ENCODE results near the gene GBF1. TPM values are rescaled to one million over a fixed set of nuclear protein-coding genes. Genes with fewer than 3 reads are reported as not detected.
"Not testable (repeated sequence)": the region's sequence is repeated elsewhere in the genome, so short reads cannot be mapped to it uniquely, and the experiment has no call there.

The GBF1 gene
- total RNA-seq, 2 donors from 2014 or later: 42.8 to 44.6 TPM

DNA sequence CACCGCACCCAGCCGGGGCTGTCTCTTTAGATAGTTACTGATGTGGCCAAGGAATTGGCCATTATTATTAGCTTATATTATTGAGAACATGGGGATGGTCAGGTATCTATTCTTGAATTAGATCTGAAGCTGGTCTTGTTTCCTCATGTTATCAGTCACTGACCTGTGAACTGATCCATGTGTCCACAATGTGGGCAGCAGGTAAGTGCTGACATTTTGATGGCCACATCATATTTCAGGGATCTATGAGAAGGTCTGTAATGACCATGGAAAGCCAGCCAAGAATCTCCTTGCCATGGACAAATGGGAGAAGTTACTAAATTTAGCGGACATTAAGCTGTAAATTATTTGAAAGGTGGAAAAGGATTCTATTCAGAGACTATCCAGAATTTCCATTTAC, 61.4 kb downstream of the GBF1 start:
- Mint-ChIP-seq H3K36me3 (ENCODE audit: low read depth) (peaks cover 2% of the 10 kb centered on the region), H3K27me3 (no peaks in the 10 kb centered on the region), H3K4me3 (no peak overlapping the region), H3K27ac (peak overlapping the region; percentile 75), H3K4me1 (peaks cover 33% of the 10 kb centered on the region)
- no peak for DNase-seq
- ATAC-seq: no peak
- H3K9me3 ChIP-seq (ENCODE audit: control insufficient read depth, low read length, poor library complexity, severe bottlenecking): no peaks in the 10 kb centered on the region

DNA sequence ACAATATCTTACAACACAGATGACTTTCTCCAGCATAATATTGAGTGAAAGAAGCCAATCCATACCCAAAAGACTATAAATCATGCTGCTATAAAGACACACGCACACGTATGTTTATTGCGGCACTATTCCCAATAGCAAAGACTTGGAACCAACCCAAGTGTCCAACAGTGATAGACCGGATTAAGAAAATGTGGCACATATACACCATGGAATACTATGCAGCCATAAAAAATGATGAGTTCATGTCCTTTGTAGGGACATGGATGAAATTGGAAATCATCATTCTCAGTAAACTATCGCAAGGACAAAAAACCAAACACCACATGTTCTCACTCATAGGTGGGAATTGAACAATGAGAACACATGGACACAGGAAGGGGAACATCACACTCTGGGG, 63.0 kb downstream of the GBF1 start:
- not testable (repeated sequence) for H3K9me3 ChIP-seq (ENCODE audit: control insufficient read depth, low read length, poor library complexity, severe bottlenecking); H3K36me3 Mint-ChIP-seq (ENCODE audit: low read depth); DNase-seq; H3K4me3 Mint-ChIP-seq; ATAC-seq; H3K27me3 Mint-ChIP-seq; H3K27ac Mint-ChIP-seq
- H3K4me1 Mint-ChIP-seq: peaks cover 36% of the 10 kb centered on the region

DNA sequence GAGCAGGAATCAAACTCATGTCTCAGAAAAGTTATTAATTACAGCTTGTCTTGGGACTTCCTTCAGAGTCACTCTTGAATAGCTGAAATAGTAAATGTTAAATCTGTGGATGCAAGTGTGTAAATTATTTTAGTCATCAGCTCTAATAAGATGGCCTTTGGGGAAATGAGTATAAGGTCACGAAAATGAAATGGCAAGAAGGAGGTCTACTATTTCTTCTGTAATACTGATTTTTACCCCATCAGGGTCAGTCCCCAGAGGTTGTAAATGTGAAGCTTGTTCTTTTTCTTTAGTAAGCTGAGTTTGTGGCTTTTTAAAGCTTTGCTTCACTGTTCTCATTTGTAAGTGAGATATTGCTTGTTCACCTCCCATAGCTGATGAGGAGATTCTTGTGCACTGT, 63.9 kb downstream of the GBF1 start:
- no peak for DNase-seq
- Mint-ChIP-seq H3K27ac (peak overlapping the region; percentile 83), H3K4me3 (no peak overlapping the region), H3K27me3 (no peaks in the 10 kb centered on the region), H3K4me1 (peaks cover 41% of the 10 kb centered on the region), H3K36me3 (ENCODE audit: low read depth) (peaks cover 2% of the 10 kb centered on the region)
- no peaks in the 10 kb centered on the region for H3K9me3 ChIP-seq (ENCODE audit: control insufficient read depth, low read length, poor library complexity, severe bottlenecking)
- no peak for ATAC-seq

DNA sequence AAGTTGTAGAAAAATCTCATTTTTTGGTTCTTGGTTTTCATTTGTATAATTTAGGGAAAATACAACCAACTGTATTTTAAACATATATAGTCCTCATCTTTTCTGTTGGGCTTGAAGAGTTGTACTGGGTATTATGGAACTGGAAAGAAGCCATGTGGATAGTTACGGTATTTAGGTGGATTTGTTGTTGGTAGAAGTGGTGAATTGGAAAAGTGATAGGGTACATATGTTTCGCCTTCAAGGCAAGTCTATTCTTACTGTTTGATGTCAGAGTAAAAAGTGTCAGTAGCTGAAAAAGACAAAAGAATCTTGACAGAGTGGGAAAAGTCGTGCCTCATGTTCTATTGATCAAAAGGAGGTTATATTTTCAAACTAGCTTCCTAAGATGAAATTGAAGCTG, 64.6 kb downstream of the GBF1 start:
- Mint-ChIP-seq H3K36me3 (ENCODE audit: low read depth) (peaks cover 2% of the 10 kb centered on the region), H3K27ac (peak overlapping the region; percentile 83), H3K4me3 (peak overlapping the region; percentile 49), H3K4me1 (peaks cover 43% of the 10 kb centered on the region), H3K27me3 (no peaks in the 10 kb centered on the region)
- no peaks in the 10 kb centered on the region for H3K9me3 ChIP-seq (ENCODE audit: control insufficient read depth, low read length, poor library complexity, severe bottlenecking)
- ATAC-seq (no peak), DNase-seq (no peak)

DNA sequence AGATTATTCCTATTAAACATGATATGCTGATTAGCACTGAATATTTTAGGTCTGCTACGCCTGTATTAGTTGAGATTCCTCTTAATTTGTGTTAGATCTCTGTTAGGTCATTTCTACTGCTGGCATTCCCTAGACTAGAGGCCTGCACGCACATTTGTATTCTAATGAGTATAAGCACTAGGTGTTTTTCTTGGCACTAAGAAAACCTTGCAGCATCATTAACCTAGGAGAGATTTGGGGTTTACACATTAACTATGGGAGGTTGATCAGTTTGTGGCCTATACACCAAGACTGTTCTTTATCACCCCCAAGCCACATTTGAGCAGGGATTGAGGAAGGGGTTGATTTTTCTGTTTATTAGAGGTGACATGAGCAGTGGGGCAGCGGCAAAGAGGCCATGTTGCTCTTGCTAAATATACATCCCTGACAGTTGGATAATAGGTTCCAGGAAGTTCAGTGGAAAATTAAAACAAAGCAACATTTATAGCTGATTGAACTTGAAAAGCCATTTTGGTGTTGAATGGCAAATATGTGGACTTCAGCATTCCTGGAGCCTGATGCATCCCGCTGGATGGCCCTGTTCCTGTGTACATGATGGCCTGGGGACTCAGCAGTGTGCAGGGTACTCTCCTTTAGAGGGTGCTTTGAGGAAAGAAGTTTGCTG, 65.2 kb downstream of the GBF1 start:
- H3K4me1 Mint-ChIP-seq: peaks cover 40% of the 10 kb centered on the region
- no peak overlapping the region for H3K4me3 Mint-ChIP-seq

DNA sequence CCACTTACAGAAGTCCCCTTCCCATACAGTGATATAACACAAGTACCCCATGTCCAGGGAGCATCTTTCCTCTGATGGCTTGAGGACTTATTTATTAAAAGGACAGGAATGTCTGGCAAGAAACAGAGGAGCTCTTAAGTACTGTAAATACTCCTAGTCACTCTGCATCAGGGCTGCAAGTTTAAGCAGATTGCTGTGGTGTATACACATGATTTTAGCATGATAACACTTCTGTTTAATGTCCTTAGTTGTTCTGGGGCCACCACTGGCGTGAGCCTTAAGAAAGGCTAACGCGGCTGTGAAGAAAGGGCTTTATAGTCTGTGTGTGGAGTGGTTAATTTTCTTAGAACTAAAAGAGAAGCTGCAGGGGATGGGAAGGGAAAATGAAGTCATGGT, 65.7 kb downstream of the GBF1 start:
- no peak overlapping the region for H3K4me3 Mint-ChIP-seq
- H3K36me3 Mint-ChIP-seq (ENCODE audit: low read depth): peaks cover 2% of the 10 kb centered on the region
- H3K9me3 ChIP-seq (ENCODE audit: control insufficient read depth, low read length, poor library complexity, severe bottlenecking): no peaks in the 10 kb centered on the region
- peak overlapping the region; percentile 34 for H3K27ac Mint-ChIP-seq
- H3K4me1 Mint-ChIP-seq: peaks cover 37% of the 10 kb centered on the region
- ATAC-seq (no peak), DNase-seq (no peak)
- no peaks in the 10 kb centered on the region for H3K27me3 Mint-ChIP-seq

More for the DNA sequence above, 65.2 kb downstream of the GBF1 start:
- DNase-seq: no peak
- ATAC-seq: no peak
- H3K9me3 ChIP-seq (ENCODE audit: control insufficient read depth, low read length, poor library complexity, severe bottlenecking): no peaks in the 10 kb centered on the region
- peaks cover 2% of the 10 kb centered on the region for H3K36me3 Mint-ChIP-seq (ENCODE audit: low read depth)
- H3K27ac Mint-ChIP-seq: peak overlapping the region; percentile 83
- H3K27me3 Mint-ChIP-seq: no peaks in the 10 kb centered on the region

DNA sequence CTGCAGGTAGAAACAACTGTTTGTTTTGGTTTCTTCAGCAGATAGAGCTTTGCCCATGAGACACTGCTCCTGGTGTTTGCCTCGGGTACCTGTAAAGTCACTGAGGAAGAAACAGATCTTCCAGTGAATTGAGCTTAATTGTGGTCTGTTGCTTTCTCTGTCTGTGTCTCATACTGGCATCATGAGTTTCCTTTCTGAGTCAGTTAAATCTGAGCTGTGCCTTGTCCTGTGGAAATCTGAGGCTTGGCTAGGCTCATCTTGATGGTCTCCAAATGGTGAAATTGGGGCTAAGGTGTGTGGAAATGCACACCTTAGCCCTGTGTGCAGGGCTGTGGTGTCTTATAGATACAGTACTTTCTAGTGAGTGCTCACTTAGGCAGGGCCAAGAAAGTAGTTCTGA, 67.4 kb downstream of the GBF1 start:
- H3K4me1 Mint-ChIP-seq: peaks cover 41% of the 10 kb centered on the region
- no peaks in the 10 kb centered on the region for H3K27me3 Mint-ChIP-seq
- ATAC-seq: no peak
- DNase-seq: no peak
- H3K4me3 Mint-ChIP-seq: no peak overlapping the region
- no peaks in the 10 kb centered on the region for H3K36me3 Mint-ChIP-seq (ENCODE audit: low read depth)
- no peaks in the 10 kb centered on the region for H3K9me3 ChIP-seq (ENCODE audit: control insufficient read depth, low read length, poor library complexity, severe bottlenecking)
- peak overlapping the region; percentile 34 for H3K27ac Mint-ChIP-seq

DNA sequence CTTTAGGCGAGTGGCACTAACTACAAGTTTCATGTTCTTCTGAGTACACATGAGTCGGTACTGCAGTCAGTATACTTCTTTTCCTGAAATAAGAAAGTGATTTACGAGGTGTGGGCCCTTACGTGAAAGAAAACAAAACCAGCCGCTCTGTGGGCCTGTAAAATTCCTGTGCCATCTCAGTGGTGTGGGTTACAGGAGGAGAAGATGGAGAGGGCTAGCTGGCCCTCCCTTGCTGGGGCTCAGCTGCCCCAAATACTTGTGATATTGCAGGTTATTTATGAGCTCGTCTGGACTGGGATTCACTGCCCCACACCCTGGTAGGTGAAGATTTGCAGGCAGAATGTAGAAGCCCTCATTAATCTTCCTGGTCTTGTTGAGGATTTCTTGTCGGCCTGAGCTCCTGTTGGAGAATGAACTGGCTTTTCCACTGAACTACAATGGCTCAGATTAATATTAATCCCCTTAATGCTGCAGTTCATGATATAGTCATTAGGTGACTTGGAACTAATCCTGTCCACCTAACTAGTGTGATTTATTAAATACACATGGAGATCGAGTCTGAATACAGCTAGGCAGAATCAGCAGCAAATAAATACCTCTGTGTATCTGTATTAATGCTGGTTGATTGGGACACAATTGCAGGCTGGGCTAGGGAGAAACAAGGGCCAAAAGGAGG, 68.0 kb downstream of the GBF1 start:
- no peaks in the 10 kb centered on the region for H3K9me3 ChIP-seq (ENCODE audit: control insufficient read depth, low read length, poor library complexity, severe bottlenecking)
- Mint-ChIP-seq H3K27me3 (no peaks in the 10 kb centered on the region), H3K27ac (peak overlapping the region; percentile 34), H3K36me3 (ENCODE audit: low read depth) (no peaks in the 10 kb centered on the region), H3K4me1 (peaks cover 41% of the 10 kb centered on the region), H3K4me3 (no peak overlapping the region)
- DNase-seq: no peak
- no peak for ATAC-seq

DNA sequence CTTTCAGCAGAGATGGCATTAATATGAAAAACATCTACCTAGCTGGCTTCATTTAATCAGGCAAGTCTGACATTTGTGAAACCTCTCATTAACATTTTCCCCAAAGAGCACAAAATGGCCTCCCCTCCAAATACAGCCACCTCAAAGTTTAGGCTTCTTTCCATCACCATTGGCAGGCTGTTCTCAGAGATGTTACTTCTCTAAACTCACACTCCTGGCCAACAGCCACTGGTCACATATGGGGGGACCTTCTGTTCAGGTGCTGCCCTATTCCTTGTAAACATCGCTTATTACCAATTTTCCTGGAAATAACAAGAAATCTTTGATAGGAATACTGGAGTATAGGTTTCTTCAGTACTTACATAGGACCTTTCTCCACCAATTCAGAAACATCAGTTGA, 69.5 kb downstream of the GBF1 start:
- Mint-ChIP-seq H3K27ac (no peak overlapping the region), H3K4me1 (peaks cover 34% of the 10 kb centered on the region), H3K36me3 (ENCODE audit: low read depth) (no peaks in the 10 kb centered on the region), H3K27me3 (no peaks in the 10 kb centered on the region), H3K4me3 (no peak overlapping the region)
- no peaks in the 10 kb centered on the region for H3K9me3 ChIP-seq (ENCODE audit: control insufficient read depth, low read length, poor library complexity, severe bottlenecking)
- no peak for ATAC-seq
- DNase-seq: no peak

DNA sequence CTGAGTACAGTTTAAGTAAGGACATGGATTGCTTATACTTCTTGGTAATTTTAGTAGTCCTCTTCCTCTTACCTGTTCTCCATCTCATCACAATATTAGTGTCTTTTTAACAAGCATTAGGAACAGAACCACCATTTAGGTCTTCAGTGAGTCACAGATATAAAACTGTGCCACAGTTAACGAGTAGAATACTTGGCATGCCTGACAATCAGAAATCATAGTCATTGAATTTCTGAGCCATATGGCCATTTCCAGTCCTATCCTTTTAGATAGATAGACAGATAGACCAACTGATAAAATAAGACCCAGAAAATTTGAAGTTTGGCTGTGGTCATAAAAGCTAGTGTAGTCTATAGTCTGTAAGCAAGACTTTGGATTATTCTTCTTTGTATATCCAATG, 71.1 kb downstream of the GBF1 start:
- Mint-ChIP-seq H3K4me1 (peaks cover 29% of the 10 kb centered on the region), H3K4me3 (no peak overlapping the region), H3K36me3 (ENCODE audit: low read depth) (no peaks in the 10 kb centered on the region), H3K27ac (no peak overlapping the region), H3K27me3 (no peaks in the 10 kb centered on the region)
- no peak for ATAC-seq
- H3K9me3 ChIP-seq (ENCODE audit: control insufficient read depth, low read length, poor library complexity, severe bottlenecking): no peaks in the 10 kb centered on the region
- DNase-seq: no peak

DNA sequence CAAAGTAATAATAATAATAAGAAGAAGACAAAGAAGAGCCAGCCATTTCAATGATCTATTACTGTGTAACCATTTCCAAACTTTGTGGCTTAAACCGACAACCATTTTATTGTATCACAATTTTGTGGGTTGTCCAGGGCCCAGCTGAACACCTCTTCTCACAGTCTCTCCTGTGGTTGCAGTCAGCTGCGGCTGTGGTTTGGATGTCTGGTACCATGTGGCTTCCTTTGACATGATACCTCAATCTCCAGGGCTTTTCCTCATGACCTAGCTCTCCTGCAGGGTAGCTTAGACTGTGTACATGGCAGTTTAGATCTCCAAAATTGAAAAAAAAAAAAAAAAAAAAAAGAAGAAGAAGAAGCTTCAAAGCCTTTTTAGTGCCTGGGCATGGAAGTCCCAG, 77.6 kb downstream of the GBF1 start:
- ATAC-seq (peak; percentile 94), DNase-seq (peak in 2 of 3 donors; percentile 10 to 16)
- H3K27me3 Mint-ChIP-seq: no peaks in the 10 kb centered on the region
- H3K4me3 Mint-ChIP-seq: no peak overlapping the region
- peaks cover 19% of the 10 kb centered on the region for H3K4me1 Mint-ChIP-seq
- H3K36me3 Mint-ChIP-seq (ENCODE audit: low read depth): no peaks in the 10 kb centered on the region
- H3K27ac Mint-ChIP-seq: peak overlapping the region; percentile 45
- H3K9me3 ChIP-seq (ENCODE audit: control insufficient read depth, low read length, poor library complexity, severe bottlenecking): no peaks in the 10 kb centered on the region

DNA sequence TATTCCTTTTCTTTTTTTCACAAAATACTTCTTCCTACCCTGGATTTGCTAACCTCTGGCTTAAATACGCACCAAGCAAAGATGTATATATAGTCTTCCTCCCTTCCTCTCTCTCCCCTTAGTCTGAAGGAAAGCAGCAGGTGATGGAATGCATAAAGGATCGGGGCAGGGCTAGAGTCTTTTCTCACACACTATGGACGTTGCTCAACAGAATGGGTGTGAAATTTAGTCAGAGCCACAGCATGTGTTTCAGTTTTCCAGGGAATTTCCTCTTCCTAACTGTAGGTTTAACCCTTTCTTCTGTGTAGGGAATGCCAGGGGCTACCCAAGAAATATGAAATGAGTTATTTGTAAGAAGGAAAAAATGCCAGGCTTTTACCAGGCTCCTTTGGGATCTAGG, 78.7 kb downstream of the GBF1 start:
- H3K4me1 Mint-ChIP-seq: peaks cover 19% of the 10 kb centered on the region
- no peak overlapping the region for H3K4me3 Mint-ChIP-seq
- H3K36me3 Mint-ChIP-seq (ENCODE audit: low read depth): no peaks in the 10 kb centered on the region
- H3K27ac Mint-ChIP-seq: no peak overlapping the region
- ATAC-seq: no peak
- no peak for DNase-seq
- H3K9me3 ChIP-seq (ENCODE audit: control insufficient read depth, low read length, poor library complexity, severe bottlenecking): no peaks in the 10 kb centered on the region
- no peaks in the 10 kb centered on the region for H3K27me3 Mint-ChIP-seq

DNA sequence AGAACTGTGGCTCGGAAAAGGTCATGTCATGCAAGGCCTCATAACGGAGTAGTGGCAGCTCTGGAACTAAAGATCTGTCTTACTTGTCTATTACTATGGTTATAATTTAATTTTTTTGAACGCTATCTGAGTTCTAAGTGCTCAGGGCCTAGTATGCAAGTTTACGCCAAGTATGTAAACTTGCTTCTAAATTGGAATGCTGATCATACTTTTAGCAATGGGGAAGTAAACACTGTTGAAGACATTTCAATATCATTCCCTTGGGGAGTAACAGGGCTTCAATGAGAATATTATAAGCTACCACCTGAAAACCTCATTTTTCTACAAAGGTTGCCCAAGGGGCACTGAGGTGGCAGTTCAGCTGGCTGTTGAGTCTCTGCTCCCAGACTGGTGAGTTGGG, 80.7 kb downstream of the GBF1 start:
- no peaks in the 10 kb centered on the region for H3K27me3 Mint-ChIP-seq
- ATAC-seq: no peak
- DNase-seq: no peak
- peaks cover 10% of the 10 kb centered on the region for H3K4me1 Mint-ChIP-seq
- no peaks in the 10 kb centered on the region for H3K9me3 ChIP-seq (ENCODE audit: control insufficient read depth, low read length, poor library complexity, severe bottlenecking)
- no peak overlapping the region for H3K4me3 Mint-ChIP-seq
- peak overlapping the region; percentile 29 for H3K27ac Mint-ChIP-seq
- no peaks in the 10 kb centered on the region for H3K36me3 Mint-ChIP-seq (ENCODE audit: low read depth)

DNA sequence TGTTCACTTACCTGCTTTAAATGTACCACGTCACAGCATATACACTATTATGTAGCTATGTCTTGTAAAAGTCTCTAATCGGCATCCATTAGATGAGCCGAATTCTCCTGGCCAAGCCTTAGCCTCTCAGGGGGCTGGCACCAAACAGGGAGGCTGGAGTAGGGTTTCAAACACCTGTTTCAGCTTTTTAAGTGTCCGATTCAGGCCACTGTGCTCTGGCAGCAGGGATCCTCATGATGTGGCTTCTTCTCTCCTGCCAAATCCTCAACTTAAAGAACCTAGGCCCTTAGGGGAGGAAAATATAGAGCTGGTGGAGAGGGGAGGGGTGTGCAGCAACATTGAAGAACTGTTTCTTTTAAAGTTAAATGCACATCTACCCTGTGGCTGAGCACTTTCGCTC, 81.7 kb downstream of the GBF1 start:
- ATAC-seq (no peak), DNase-seq (no peak)
- Mint-ChIP-seq H3K4me1 (peaks cover 6% of the 10 kb centered on the region), H3K27ac (no peak overlapping the region), H3K36me3 (ENCODE audit: low read depth) (no peaks in the 10 kb centered on the region), H3K4me3 (no peak overlapping the region), H3K27me3 (no peaks in the 10 kb centered on the region)
- H3K9me3 ChIP-seq (ENCODE audit: control insufficient read depth, low read length, poor library complexity, severe bottlenecking): no peaks in the 10 kb centered on the region

All from T-helper 17 cell (primary cell).